ENCODE data around the gene HPDL.
"Not testable (repeated sequence)": the region's sequence is repeated elsewhere in the genome, so short reads cannot be mapped to it uniquely, and the experiment has no call there.

Gene HPDL

DNA sequence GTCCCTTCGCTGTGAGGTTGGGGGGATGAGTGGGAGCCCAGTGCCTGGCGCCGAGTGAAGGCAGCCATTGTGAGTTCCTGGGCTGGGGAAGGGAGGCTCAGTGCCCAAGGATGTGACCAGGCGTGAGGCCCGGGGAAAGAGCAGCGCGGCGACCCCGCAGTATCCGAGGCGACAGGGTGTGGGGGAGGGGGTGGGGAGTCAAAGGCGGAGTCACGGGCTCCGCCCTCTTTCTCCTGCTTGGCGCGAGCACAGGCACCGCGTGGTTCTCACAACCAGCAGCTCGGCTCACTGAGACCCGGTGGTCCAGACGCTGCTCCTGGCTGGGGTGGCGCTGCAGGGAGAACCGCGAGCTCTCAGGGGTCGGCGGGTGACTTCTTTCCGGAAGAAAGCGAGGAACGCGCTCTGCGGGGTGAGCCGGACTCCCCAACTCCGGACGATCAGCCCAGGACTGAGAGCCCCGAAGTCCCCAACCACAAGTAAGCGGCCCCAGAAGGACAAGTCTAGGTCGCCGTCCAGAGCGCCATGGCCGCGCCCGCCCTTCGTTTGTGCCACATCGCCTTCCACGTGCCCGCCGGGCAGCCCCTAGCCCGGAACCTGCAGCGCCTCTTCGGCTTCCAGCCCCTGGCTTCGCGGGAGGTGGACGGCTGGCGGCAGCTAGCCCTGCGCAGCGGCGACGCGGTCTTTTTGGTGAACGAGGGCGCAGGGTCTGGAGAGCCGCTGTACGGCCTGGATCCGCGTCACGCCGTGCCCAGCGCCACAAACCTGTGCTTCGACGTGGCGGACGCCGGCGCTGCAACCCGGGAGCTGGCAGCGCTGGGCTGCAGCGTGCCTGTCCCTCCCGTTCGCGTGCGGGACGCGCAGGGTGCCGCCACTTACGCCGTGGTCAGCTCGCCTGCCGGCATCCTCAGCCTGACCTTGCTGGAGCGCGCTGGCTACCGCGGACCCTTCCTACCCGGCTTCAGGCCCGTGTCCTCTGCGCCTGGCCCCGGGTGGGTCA is at the start of gene HPDL:
Gene HPDL (plus strand): TSS at position 269 of the 997 bp plus-strand sequence. CDS start 254 bp downstream, at position 523.
- DNase-seq = peak; percentile 80 to 83

DNA sequence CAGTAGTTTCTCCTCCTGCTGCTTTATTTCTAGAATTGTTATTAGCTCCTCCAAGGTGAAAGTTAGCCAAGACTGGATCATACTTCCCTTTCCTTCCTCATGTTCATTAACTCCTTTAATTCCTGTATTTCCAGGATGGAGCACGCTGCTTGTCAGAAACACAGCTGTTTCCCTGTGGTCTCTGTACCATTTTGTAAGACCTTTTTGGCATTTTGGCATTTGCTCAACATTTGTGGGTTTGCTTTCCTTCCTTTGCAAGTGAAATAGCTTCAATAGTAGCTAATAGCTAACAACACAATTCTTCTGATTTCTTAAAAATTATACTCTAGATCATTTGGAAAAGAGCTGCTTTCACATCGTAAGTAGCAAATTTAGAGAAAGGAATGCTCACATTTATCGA is 44.3 kb upstream of the HPDL start:
- DNase-seq = no peak

DNA sequence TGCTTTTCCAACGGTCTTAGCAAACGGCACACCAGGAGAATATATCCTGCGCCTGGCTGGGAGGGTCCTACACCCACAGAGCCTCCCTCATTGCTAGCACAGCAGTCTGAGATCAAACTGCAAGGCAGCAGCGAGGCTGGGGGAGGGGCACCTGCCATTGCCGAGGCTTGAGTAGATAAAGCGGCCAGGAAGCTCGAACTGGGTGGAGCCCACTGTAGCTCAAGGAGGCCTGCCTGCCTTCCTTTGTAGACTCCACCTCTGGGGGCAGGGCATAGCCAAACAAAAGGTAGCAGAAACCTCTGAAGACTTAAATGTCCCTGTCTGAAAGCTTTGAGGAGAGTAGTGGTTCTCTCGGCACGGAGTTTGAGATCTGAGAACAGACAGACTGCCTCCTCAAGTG is 41.8 kb upstream of the HPDL start:
- not testable (repeated sequence) for DNase-seq

DNA sequence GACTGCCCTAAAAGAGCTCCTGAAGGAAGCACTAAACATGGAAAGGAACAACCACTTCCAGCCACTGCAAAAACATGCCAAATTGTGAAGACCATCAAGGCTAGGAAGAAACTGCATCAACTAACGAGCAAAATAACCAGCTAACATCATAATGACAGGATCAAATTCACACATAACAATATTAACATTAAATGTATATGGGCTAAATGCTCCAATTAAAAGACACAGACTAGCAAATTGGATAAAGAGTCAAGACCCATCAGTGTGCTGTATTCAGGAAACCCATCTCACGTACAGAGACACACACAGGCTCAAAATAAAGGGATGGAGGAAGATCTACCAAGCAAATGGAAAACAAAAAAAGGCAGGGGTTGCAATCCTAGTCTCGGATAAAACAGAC is 40.2 kb upstream of the HPDL start:
- DNase-seq = not testable (repeated sequence)

DNA sequence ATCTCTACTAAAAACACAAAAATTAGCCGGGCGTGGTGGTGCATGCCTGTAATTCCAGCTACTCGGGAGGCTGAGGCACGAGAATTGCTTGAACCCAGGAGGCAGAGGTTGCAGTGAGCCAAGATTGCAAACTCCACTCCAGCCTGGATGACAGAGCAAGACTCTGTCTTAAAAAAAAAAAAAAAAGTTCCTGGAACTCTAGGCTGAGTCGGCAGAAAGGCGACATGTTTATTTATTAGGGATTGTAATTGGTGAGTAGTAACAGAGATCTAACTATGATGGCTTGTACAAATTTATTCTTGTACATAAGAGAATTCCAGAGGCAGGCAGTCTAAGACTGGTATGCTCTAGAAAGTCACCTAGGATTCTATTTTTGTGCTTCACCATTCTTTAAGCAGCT is 35.7 kb upstream of the HPDL start:
- not testable (repeated sequence) for DNase-seq

DNA sequence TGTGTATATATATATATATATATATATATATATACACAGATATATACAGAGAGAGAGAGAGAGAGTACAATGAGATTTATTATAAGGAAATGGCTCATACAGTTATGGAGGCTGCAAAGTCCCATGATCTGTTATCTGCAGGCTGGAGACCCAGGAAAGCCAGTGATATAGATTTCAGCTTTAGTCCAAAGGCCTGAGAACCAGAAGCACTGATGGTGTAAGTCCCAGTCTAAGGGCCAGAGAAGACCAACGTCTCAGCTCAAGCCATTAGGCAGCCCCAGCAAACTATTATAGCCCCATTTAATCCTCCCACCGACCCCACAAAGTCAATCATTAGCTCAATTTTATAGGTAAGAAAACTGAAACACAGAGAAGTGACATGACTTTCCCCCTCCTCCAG is 35.0 kb upstream of the HPDL start:
- DNase-seq = no peak

DNA sequence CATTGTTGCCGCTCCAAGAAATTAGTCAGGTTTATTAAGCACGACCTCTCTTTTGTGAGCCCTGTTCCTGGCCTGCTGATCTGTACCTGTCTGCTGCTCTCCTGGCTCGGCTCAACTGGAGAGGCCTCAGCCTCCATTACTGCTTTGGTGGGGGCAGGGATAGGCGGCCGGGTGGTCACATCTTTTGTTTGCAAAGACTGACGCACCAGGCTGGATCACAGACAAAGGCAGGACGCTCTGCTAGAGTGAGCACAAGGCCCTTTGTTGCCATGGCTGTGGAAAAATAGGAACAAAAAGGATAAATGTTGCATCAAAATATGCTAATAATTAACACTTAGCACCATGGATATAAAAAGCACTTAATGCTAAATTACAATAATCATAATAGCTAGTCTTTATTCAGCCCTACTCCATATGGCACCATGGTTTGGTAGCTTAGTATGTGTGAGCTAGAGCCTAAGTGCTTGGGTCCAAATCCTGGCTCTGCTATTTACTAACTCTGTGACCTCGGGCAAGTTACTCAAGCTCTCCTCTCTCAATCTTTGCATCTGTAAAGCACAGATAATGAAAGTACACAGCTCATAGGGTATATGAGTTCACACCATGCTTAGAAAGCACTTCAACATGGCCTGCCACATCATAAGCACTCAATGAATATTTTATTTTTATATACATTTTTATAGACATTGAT is 28.9 kb upstream of the HPDL start:
- no peak for DNase-seq

DNA sequence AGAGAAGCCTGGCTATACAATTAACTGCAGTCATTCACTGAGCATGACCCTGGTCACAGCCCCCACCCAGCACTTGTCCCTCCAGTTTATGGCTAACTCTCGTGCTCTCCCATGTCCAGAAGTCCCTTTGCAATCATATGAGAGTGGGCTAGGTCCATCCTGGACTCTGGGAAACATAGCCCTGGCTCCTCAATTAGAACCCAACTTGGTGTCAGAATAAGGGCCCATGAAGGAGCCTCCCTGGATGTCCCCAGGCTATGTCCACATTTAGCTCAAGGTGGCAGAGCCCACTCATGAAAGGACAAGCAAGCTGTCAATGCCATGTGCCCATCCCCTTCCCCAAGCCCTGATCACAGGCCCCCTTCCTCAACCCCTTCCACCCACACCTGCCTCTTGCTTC is 27.4 kb upstream of the HPDL start:
- no peak for DNase-seq

DNA sequence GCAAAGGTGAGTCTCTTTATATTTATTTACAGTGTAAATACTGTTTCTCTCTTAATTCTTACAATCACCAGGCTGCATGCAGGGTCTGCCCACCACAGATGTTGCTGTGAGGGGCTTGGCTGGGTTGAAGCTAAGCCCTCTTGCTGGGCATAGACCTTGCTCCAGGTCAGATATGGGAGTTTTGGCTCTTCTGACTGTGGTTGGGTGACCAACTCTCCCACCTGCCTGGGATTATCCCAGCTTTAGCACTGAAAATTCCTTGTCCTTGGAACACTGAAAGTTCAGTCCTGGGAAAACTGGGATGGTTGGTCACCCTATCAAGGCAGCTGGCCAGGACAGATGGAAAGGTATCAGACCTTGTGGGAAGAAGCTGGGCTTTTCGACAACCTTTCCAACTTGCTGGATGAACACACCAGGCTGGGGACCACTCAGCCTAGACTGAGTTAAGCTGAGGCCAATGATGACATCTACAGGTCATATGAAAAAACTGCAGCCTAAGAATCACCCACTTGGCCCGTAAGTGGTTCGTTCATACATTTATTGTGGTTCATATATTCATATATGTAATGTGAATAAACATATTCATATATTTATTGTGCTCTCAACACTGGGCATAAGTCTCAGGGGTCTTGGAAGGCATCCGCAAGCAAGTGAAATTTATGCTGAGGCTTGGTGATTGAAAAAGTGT is 26.6 kb upstream of the HPDL start:
- peak; percentile 59 to 80 for DNase-seq

DNA sequence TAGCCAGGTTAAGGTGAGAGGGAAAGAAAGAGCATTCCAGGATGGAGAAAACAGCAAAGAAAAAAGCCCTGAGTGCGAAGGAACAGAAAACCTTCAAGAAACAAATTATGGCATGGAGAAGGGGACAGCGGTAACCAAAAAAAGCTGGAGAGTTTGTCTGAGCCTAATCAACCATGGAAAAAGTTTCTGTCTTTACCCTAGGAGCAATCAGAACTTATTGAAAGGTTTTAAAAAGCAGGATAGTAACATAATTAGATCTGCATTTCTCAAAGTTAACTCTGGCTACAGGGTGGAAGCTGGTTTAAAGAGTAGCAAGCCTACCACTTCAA is 26.1 kb upstream of the HPDL start:
- no peak for DNase-seq

DNA sequence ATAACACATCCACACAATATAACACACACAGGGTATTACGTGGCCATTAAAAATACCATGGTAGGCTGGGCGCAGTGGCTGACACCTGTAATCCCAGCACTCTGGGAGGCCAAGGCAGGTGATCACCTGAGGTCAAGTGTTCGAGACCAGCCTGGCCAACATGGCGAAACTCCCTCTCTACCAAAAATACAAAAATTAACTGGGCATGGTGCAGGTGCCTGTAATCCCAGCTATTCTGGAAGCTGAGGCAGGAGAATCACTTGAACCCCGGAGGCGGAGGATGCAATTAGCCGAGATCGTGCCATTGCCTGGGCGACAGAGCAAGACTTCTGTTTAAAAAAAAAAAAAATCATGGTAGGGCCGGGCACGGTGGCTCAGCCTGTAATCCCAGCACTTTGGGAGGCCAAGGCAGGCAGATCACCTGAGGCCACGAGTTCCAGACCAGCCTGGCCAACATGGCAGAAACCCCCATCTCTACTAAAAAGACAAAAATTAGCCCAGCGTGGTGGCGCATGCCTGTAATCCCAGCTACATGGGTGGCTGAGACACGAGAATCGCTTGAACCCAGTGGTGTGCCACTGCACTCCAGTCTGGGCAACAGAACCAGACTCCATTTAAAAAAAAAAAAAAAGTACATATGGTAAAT is 24.1 kb upstream of the HPDL start:
- DNase-seq = no peak

DNA sequence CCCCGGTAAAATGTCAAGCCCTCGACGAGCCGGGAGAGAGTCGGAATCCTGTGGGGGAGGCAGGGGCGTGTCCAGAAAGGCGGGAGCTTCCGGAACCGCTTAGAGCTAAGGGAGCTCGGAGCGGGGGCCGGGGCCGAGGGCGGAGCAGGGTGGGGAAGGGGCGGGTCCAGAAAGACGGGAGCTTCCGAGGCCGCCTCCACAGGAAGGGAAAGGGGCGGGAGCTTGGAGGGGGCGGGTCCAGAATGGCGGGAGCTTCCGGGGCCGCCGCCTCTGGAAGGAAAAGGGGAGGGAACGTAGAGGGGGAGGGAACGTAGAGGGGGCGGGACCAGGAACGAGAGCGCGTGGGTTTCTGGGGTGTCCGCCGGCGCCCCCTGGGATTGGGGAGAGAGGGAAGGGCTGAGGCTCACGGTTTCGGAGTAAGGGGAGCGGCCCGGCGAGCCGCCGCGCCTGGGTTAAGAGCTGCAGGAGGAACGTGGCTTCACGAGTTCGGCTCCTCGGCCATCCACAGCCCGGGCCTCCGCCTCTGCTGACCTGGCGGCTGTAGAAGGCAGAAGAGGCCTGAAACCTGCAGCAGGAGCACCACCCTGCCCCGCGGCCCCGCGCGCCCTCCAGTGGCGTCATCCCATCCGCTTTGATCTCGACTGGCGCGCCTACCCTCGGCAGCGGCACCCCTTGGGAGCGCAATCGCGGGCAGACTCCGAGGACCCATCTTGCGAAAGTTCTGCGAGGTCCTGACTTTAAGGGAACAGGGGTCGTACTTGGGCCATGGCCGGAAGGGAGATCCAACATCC is 23.0 kb upstream of the HPDL start:
- peak; percentile 93 to 94 for DNase-seq

DNA sequence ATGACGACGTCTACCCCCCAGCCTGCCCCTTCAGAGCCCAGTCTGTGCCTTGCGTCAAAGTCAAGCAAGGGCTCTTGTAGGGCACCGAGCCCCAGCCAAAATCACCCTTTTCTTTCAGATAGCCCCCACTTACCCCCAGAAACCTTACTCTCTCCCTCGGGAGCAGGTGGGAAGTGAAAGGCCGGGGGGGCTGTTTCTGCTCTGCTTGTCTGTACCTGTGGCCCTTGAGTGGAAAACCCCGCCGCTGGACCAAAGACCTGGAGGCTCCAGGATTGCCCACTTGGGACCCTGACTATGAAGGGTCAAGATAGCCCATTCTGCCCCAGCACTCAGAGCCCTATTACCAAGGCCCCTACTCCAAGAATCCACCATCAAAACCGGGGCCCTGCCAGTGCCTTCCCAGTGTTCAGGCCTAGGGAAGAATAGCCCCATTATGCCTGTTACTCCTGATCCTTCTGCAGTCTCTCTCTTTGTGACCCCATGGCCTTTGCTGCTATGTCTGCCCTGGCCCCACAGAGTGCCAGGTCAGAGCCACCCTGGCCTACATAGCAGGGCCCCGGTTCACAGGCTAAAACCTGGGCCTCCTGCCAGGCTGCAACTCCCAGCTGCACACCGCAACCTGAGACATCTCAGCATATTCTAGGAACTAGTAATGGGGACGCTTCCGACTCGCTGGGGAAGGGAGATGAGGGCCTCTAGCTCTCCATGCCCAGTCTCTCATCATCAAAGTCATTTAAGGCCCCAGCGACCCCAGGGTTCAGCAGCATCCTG is 22.2 kb upstream of the HPDL start:
- DNase-seq = peak in 1 of 2 experiments; percentile 28

DNA sequence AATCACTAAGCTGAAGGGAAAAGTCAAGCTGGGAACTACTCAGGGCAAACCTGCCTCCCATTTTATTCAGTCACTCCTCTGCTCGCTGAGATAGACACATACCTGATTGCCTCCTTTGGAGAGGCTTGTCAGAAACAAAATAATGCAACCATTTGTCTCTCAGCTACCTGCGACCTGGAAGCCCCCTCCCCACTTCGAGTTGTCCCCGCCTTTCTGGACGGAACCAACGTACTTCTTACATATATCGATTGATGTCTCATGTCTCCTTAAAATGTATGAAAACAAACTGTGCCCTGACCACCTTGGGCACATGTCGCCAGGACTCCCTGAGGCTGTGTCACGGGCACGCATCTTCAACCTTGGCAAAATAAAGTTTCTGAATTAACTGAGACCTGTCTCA is 21.5 kb upstream of the HPDL start:
- no peak for DNase-seq

DNA sequence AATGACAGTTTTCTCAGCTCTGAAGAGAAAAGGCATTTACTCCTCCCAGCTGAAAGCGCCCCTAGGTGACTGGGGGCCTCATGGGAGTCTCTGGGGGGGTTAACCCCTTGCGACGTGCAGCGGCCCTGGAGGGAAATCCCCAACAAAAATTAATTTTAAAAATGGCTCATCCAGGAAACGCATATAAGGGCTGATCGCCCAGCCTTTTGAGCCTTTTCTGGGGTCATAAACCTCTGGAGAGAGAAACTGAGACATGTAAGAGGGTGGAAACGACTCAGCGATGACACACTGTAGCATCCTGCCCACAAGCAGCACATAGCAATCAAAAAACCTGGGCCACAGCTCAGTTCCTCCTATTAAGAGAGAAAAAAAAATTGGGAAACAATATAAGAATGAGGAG is 20.4 kb upstream of the HPDL start:
- no peak for DNase-seq

DNA sequence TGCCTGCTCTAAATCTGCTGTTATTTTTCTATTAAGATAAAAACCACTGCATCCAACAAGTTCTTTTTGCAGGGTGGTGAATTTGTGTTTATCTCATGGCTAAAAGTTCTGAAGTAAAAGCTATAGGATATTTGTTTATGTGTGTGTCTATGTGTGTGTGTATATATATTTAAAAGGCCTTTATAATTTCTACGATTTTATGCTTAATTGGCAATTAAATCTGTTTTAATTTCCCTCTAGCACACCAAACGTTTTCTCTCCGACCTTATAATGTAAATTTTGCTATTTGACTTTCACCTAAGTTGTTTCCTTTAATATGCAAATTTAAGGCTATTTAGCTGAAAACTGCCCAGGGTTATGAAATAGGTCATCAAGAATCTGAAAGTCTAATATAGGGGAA is 19.8 kb upstream of the HPDL start:
- no peak for DNase-seq

DNA sequence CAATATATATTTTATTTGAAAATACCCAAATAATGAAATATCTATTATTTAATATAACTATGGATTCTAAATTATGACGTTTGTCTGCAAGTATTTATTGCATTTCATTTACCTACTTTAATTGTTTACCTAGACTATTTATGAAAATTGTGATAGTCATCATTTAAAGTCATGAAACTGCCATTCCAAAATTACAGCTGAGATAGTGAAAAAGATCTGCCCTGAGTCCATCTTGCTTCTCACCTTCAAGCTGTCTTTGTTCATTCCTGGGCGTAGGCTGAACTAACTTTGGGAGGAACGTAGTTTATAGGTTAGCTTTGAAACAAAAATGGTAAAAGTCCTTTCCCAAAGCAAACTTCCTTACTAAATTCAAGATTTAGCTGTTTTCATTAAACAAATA is 12.4 kb upstream of the HPDL start:
- DNase-seq = no peak

DNA sequence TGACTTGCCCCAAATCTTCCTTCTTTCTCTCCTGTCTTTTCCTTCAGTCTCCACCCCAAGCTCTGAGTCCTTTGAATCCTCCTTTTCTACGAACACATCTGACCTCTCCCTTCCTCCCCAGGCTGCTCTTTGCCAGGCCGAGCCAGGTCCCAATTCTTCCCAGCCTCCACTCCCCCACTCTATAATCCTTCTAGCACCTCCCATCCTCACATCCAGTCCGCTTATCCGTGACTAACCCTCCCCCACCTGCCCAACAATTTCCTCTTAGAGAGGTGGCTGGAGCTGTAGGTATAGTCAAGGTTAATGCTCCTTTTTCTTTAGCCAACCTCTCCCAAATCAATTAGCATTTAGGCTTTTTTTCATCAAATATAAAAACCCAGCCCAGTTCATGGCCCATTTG is 9.5 kb upstream of the HPDL start:
- no peak for DNase-seq

DNA sequence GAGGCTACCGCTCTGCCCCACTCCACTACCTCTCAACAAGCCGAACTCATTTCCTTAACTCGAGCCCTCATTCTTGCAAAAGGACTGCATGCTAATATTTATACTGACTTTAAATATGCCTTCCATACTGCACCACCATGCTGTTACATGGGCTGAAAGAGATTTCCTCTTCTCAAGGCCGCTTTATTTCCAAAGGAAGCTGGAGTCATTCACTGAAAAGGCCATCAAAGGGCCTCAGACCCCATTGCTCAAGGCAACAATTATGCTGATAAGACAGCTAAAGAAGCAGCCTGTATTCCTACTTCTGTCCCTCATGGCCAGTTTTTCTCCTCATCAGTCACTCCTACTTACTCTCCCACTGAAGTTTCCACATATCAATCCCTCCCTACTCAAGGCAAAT is 6.9 kb upstream of the HPDL start:
- no peak for DNase-seq

DNA sequence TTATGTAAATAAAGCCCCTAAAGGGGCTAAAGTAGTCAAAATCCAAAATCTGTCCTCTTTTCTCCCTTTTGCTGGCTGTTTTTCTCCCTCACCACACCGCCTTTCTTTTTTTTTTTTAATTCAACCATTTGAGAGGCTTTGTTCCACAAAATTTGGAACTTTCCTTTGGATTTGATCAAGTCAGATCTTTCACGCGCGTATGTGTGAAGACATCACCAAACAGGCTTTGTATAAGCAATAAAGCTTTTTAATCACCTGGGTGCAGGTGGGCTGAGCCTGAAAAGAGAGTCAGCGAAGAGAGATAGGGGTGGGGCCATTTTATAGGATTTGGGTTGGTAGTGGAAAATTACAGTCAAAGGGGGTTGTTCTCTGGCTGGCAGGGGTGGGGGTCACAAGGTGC is 5.3 kb upstream of the HPDL start:
- no peak for DNase-seq

DNA sequence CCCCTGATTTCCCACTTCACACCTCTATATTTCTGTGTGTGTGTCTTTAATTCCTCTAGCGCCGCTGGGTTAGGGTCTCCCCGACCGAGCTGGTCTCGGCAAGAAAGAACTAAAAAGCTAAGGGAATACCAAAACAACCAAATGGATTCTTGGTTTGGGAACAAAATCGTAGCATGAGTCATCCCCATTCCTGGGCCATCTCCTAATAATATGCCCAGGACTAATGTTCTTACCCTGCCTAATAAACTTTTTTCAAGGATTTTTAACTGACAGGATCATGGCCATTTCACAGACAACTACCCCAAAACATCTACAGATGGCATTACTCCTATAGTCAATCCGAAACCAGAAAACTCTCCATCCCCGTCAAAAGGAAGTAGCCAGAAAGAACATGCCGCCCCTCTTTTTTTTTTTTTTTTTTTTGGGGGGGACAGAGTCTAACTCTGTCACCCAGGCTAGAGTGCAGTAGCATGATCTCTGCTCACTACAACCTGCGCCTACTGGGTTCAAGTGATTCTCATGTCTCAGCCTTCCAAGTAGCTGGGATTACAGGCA is 4.1 kb upstream of the HPDL start:
- DNase-seq = no peak

Measured in SHP77 (cell line).